Erythroblast (primary cell): ENCODE results near the gene CUL7.

ENCODE experiments used
- GATA1 ChIP-seq: IDR thresholded peaks from 2 replicates; pipeline ENCODE4 v1.6.1; 2011; ENCODE audit warnings: low read depth, mild to moderate bottlenecking, control low read depth, low read length, moderate library complexity
- POLR2A ChIP-seq: IDR thresholded peaks from 2 replicates; pipeline ENCODE4 v1.6.1; 2011; ENCODE audit warnings: mild to moderate bottlenecking, low read length

GRCh38 chr6:43097502-43097901 is 43.9 kb upstream of the CUL7 start:
- TF ChIP-seq POLR2A (no peak), GATA1 (no peak)
